Neural progenitor cell (in vitro differentiated cells): Measurements from ENCODE around the gene CDH1. TPM values are rescaled to one million over a fixed set of nuclear protein-coding genes. Genes with fewer than 3 reads are reported as not detected.
"Not testable (repeated sequence)": the region's sequence is repeated elsewhere in the genome, so short reads cannot be mapped to it uniquely, and the experiment has no call there.

Experiments
- DNase-seq: peaks from one replicate; pipeline ENCODE4 v3.0.0-alpha.2; 2016; ENCODE audit warnings: low spot score
- H2AFZ ChIP-seq: fragments of 200-600 bp; sonication (generic); replicated peaks from 2 replicates; pipeline ENCODE4 v1.6.1; 2016; ENCODE audit warnings: antibody characterized with exemption
- H3F3A ChIP-seq: fragments of 200-600 bp; sonication (generic); 2 replicates; pipeline ENCODE4 v1.6.1; 2016; ENCODE audit warnings: antibody characterized with exemption, low read depth
- H3K27ac ChIP-seq: fragments of 200-600 bp; sonication (generic); 2 replicates; pipeline ENCODE4 v1.5.1; 2016; ENCODE audit warnings: mild to moderate bottlenecking
- H3K27me3 ChIP-seq: fragments of 200-600 bp; sonication (generic); 2 replicates; pipeline ENCODE4 v1.6.1; 2016; ENCODE audit warnings: mild to moderate bottlenecking, moderate library complexity
- H3K36me3 ChIP-seq: fragments of 200-600 bp; sonication (generic); 2 replicates; pipeline ENCODE4 v1.5.1; 2016
- H3K4me1 ChIP-seq: fragments of 200-600 bp; sonication (generic); 2 replicates; pipeline ENCODE4 v1.6.1; 2016; ENCODE audit warnings: mixed run types
- H3K4me2 ChIP-seq: fragments of 200-600 bp; sonication (generic); 2 replicates; pipeline ENCODE4 v1.6.1; 2016
- H3K4me3 ChIP-seq: fragments of 200-600 bp; sonication (generic); 2 replicates; pipeline ENCODE4 v1.5.1; 2016
- H3K79me2 ChIP-seq: fragments of 200-600 bp; sonication (generic); 2 replicates; pipeline ENCODE4 v1.6.1; 2016; ENCODE audit warnings: low read depth
- H3K9ac ChIP-seq: fragments of 200-600 bp; sonication (generic); 2 replicates; pipeline ENCODE4 v1.6.1; 2016
- H3K9me3 ChIP-seq: fragments of 200-600 bp; sonication (generic); 2 replicates; pipeline ENCODE4 v1.5.1; 2016; ENCODE audit warnings: low read depth
- H4K20me1 ChIP-seq: fragments of 200-600 bp; sonication (generic); 2 replicates; pipeline ENCODE4 v1.6.1; 2016; ENCODE audit warnings: low read depth
- H3K27ac Mint-ChIP-seq: 3 replicates; pipeline ENCODE4 v1.8.0; 2021; ENCODE audit warnings: mixed read lengths
- H3K27me3 Mint-ChIP-seq: 2 replicates; pipeline ENCODE4 v1.8.0; 2022; ENCODE audit warnings: low read depth, mild to moderate bottlenecking, inconsistent platforms, moderate library complexity, mixed read lengths; ENCODE audit not compliant: insufficient read depth
- H3K36me3 Mint-ChIP-seq: 3 replicates; pipeline ENCODE4 v1.8.0; 2021; ENCODE audit warnings: mixed read lengths
- H3K4me1 Mint-ChIP-seq: 3 replicates; pipeline ENCODE4 v1.8.0; 2021; ENCODE audit warnings: mixed read lengths
- H3K4me3 Mint-ChIP-seq: 3 replicates; pipeline ENCODE4 v1.8.0; 2021; ENCODE audit warnings: mild to moderate bottlenecking, moderate library complexity, mixed read lengths
- H3K9me3 Mint-ChIP-seq: 3 replicates; pipeline ENCODE4 v1.8.0; 2020; ENCODE audit warnings: mixed read lengths
- EZH2 ChIP-seq: fragments of 200-600 bp; sonication (generic); IDR thresholded peaks from 2 replicates; pipeline ENCODE4 v1.6.1; 2017; ENCODE audit warnings: antibody characterized with exemption, mild to moderate bottlenecking, moderate library complexity
- EZH2phosphoT487 ChIP-seq: fragments of 200-600 bp; sonication (generic); IDR thresholded peaks from 2 replicates; pipeline ENCODE4 v1.6.1; 2017; ENCODE audit warnings: antibody characterized with exemption
- total RNA-seq: library from RNA; depleted of rRNA; stranded (reverse); fragments of >200 nt; gene quantifications from 2 replicates; pipeline ENCODE4 v1.2.3, GENCODE V29; 2015; ENCODE audit warnings: low replicate concordance
- TF ChIP-seq, protein P1 (sequence below): fragments of 200-600 bp; sonication (generic); IDR thresholded peaks from 2 replicates; pipeline ENCODE4 v1.5.1; 2017; ENCODE audit warnings: antibody characterized with exemption, mild to moderate bottlenecking

CDH1 gene
- total RNA-seq, 1 donor from 2014 or later: 3.3 TPM

DNA sequence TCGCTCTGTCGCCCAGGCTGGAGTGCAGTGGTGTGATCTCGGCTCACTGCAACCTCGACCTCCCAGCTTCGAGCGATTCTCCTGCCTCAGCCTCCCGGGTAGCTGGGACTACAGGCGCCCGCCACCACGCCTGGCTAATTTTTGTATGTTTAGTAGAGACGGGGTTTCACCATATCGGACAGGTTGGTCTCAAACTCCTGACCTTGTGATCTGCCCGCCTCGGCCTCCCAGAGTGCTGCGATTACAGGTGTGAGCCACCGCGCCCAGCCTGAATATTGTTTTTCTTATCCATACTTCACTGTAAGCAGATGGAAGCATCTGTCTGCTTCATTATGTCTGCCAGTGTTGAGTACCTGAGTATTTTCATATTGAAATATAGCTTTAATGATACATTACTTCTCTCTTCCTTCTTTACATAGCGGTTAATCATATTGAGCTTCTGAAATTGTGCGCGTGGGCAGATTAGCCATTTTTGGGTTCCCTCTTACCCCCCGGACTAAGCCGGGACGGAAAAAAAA lies 105.9 kb downstream of the CDH1 start:
- peak overlapping the region; percentile 85 for H3K4me3 Mint-ChIP-seq
- H2AFZ ChIP-seq: peak overlapping the region; percentile 97
- H3K9me3 Mint-ChIP-seq, H3K36me3 ChIP-seq, H3K4me1 ChIP-seq, H3K27me3 Mint-ChIP-seq, H3K27ac ChIP-seq, H3K79me2 ChIP-seq, H3K9ac ChIP-seq, H4K20me1 ChIP-seq, H3K36me3 Mint-ChIP-seq, H3F3A ChIP-seq, H3K9me3 ChIP-seq, H3K27me3 ChIP-seq, DNase-seq: not testable (repeated sequence)
- peaks cover 15% of the 10 kb centered on the region for H3K4me1 Mint-ChIP-seq
- peak overlapping the region; percentile 79 for H3K4me3 ChIP-seq
- peak overlapping the region; percentile 83 for H3K4me2 ChIP-seq
- H3K27ac Mint-ChIP-seq: peak overlapping the region; percentile 30

DNA sequence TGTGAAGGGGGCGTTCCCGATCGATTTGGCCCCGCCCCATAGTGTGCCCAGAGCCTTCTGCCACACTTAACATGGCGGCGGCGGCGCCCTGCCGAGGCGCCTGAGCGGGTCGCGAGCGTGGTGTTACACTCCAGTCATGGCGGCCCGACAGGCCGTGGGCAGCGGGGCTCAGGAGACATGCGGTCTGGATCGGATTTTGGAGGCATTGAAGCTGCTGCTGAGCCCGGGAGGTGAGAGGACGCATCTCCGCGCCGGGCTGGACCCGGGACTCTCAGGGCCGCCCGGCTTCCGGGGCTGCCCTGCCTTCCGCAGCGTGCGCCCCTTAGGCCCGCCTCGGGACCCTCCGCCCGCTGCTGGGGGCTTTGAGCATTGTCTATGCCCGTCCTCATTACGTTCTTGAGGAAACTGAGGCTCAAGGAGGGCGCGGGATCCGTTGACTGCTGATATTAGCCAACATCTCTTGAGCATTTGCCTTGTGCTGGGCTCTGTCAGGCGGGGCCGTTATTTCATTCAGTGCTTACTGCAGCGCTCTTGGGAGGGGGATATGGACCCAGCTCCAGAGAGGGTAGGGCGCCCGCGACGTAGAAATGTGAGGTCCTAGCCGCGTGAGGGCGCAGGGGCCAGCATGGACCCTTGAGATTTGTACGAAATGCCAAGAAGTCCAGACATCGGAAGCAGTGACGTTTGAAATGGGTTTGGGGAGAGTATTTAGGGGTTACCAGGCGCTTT lies 106.6 kb downstream of the CDH1 start, which contains the start of gene TANGO6:
Gene TANGO6 (plus strand): TSS at position 50 of the 729 bp plus-strand sequence. CDS start 87 bp downstream, at position 137.
- peak within 1 kb of the TSS; percentile 41 for H3K9ac ChIP-seq
- H3K27ac ChIP-seq: peak within 1 kb of the TSS; percentile 15
- H3K4me3 ChIP-seq: peak within 1 kb of the TSS; percentile 79
- DNase-seq: peak; percentile 92
- H3K36me3 ChIP-seq: no peaks in the 10 kb centered on the region
- H3F3A ChIP-seq: peaks cover 8% of the 10 kb centered on the region
- H2AFZ ChIP-seq: peak within 1 kb of the TSS; percentile 97
- TF ChIP-seq EZH2: no peak
- TF ChIP-seq, protein P1, sequence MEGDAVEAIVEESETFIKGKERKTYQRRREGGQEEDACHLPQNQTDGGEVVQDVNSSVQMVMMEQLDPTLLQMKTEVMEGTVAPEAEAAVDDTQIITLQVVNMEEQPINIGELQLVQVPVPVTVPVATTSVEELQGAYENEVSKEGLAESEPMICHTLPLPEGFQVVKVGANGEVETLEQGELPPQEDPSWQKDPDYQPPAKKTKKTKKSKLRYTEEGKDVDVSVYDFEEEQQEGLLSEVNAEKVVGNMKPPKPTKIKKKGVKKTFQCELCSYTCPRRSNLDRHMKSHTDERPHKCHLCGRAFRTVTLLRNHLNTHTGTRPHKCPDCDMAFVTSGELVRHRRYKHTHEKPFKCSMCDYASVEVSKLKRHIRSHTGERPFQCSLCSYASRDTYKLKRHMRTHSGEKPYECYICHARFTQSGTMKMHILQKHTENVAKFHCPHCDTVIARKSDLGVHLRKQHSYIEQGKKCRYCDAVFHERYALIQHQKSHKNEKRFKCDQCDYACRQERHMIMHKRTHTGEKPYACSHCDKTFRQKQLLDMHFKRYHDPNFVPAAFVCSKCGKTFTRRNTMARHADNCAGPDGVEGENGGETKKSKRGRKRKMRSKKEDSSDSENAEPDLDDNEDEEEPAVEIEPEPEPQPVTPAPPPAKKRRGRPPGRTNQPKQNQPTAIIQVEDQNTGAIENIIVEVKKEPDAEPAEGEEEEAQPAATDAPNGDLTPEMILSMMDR: peak; percentile 65
- TF ChIP-seq EZH2phosphoT487: no peak
- Mint-ChIP-seq H3K9me3 (no peaks in the 10 kb centered on the region), H3K4me3 (peak within 1 kb of the TSS; percentile 85), H3K36me3 (no peaks in the 10 kb centered on the region), H3K4me1 (peaks cover 15% of the 10 kb centered on the region), H3K27ac (peak within 1 kb of the TSS; percentile 38), H3K27me3 (no peaks in the 10 kb centered on the region)
- no peaks in the 10 kb centered on the region for H3K9me3 ChIP-seq
- peaks cover 5% of the 10 kb centered on the region for H3K79me2 ChIP-seq
- no peaks in the 10 kb centered on the region for H3K4me1 ChIP-seq
- no peaks in the 10 kb centered on the region for H4K20me1 ChIP-seq
- no peaks in the 10 kb centered on the region for H3K27me3 ChIP-seq
- peak within 1 kb of the TSS; percentile 83 for H3K4me2 ChIP-seq

DNA sequence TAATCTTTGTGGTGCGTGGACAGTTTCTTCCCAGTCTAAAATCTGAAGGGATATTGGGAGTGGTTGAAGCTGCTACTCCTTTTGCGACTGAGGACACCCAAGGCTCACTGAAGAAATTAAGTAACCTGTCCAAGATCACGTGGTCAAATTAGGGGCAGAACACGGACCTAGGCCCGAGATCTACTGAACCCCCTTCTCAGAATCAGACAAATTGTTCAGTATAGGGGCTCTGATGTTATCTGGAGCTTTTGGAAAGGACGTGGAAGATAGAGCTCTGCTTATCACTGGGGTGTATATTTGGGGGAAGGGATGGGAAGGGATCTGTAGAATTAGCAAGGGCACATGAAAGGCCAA lies 107.1 kb downstream of the CDH1 start:
- Histone ChIP-seq H2AFZ (peak overlapping the region; percentile 97), H3K4me1 (no peaks in the 10 kb centered on the region), H3K9ac (no peak overlapping the region), H3K27me3 (no peaks in the 10 kb centered on the region), H3K27ac (no peak overlapping the region), H3K79me2 (peaks cover 5% of the 10 kb centered on the region), H3F3A (peaks cover 8% of the 10 kb centered on the region), H4K20me1 (no peaks in the 10 kb centered on the region), H3K4me3 (peak overlapping the region; percentile 79), H3K9me3 (no peaks in the 10 kb centered on the region), H3K4me2 (peak overlapping the region; percentile 83), H3K36me3 (no peaks in the 10 kb centered on the region)
- peak overlapping the region; percentile 38 for H3K27ac Mint-ChIP-seq
- no peaks in the 10 kb centered on the region for H3K9me3 Mint-ChIP-seq
- H3K4me3 Mint-ChIP-seq: peak overlapping the region; percentile 85
- no peak for DNase-seq
- no peaks in the 10 kb centered on the region for H3K27me3 Mint-ChIP-seq
- peaks cover 15% of the 10 kb centered on the region for H3K4me1 Mint-ChIP-seq
- TF ChIP-seq, protein P1: no peak
- TF ChIP-seq EZH2phosphoT487 (no peak), EZH2 (no peak)
- H3K36me3 Mint-ChIP-seq: no peaks in the 10 kb centered on the region

DNA sequence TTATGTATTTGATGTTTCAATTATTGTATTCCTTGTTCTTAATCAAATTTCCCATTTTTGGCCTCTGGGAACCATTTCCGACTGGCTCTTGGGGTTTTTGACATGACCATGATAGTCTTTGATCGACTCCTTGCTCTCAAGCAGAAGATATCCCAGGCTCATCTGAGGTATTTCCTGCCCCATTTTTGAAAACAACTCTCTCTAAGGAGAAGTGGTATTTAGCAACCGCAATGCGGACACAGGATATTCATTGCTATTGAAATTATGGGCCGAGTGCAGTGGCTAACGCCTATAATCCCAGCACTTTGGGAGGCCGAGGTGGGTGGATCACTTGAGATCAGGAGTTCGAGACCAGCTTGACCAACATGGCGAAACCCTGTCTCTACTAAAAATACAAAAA lies 111.7 kb downstream of the CDH1 start:
- Histone ChIP-seq H4K20me1 (no peaks in the 10 kb centered on the region), H3K9ac (no peak overlapping the region), H3K79me2 (peaks cover 5% of the 10 kb centered on the region), H3K36me3 (no peaks in the 10 kb centered on the region), H2AFZ (no peak overlapping the region), H3K4me1 (no peaks in the 10 kb centered on the region), H3K27ac (no peak overlapping the region), H3F3A (peaks cover 8% of the 10 kb centered on the region), H3K4me3 (no peak overlapping the region), H3K4me2 (no peak overlapping the region), H3K9me3 (no peaks in the 10 kb centered on the region), H3K27me3 (no peaks in the 10 kb centered on the region)
- no peaks in the 10 kb centered on the region for H3K27me3 Mint-ChIP-seq
- no peaks in the 10 kb centered on the region for H3K9me3 Mint-ChIP-seq
- no peak overlapping the region for H3K27ac Mint-ChIP-seq
- H3K4me1 Mint-ChIP-seq: peaks cover 12% of the 10 kb centered on the region
- H3K4me3 Mint-ChIP-seq: no peak overlapping the region
- no peak for TF ChIP-seq EZH2
- TF ChIP-seq, protein P1: no peak
- no peak for TF ChIP-seq EZH2phosphoT487
- no peak for DNase-seq
- no peaks in the 10 kb centered on the region for H3K36me3 Mint-ChIP-seq
